DND-41 (cell line): ENCODE data around the gene NR3C1.

ENCODE experiments used
- CTCF ChIP-seq: IDR thresholded peaks from 2 replicates; pipeline ENCODE4 v1.5.1; 2012; ENCODE audit warnings: borderline replicate concordance, low read length, moderate library complexity, mild to moderate bottlenecking; ENCODE audit not compliant: poor library complexity, severe bottlenecking; ENCODE audit errors: extremely low read depth
- EZH2 ChIP-seq: IDR thresholded peaks from 3 replicates; pipeline ENCODE4 v1.6.1; 2012; ENCODE audit warnings: borderline replicate concordance, low read depth, mild to moderate bottlenecking, moderate library complexity, low read length, inconsistent platforms; ENCODE audit not compliant: severe bottlenecking

- TF ChIP-seq CTCF (no peak), EZH2 (no peak)
Observed at GRCh38 chr5:143356855-143357583, 46.5 kb downstream of the NR3C1 start.
